Psoas muscle (tissue), 8 donors: ENCODE results near the gene COL27A1. TPM values are rescaled to one million over a fixed set of nuclear protein-coding genes. Genes with fewer than 3 reads are reported as not detected.

Experiments
- ATAC-seq, 4 donors: fragments of 200-7000 bp; cut with Tn5 transposase; one replicate each; pipeline ENCODE4 v1.9.1; 2020; ENCODE audit warnings: moderate library complexity in 3 of 4, mild to moderate bottlenecking in 2 of 4
- DNase-seq, 2 donors: peaks; one replicate each; pipeline ENCODE4 v3.0.0-alpha.2; 2020
- H3K27ac ChIP-seq: fragments of 200-600 bp; one replicate; pipeline ENCODE4 v1.8.0; 2022
- H3K27me3 ChIP-seq, 3 donors: fragments of 200-600 bp in 1 of 3; one replicate each; pipeline versions ENCODE4 v1.6.1 to v1.8.0; 2013 to 2022; ENCODE audit warnings: low read length in 2 of 3, mild to moderate bottlenecking in 2 of 3, moderate library complexity in 1 of 3; ENCODE audit not compliant: insufficient read depth in 3 of 3
- H3K36me3 ChIP-seq, 2 donors: fragments of 200-600 bp in 1 of 2; one replicate each; pipeline versions ENCODE4 v1.6.1 to v1.8.0; 2013 to 2022; ENCODE audit warnings: low read depth in 1 of 2, mild to moderate bottlenecking in 1 of 2, moderate library complexity in 1 of 2; ENCODE audit not compliant: insufficient read depth in 1 of 2
- H3K4me1 ChIP-seq: fragments of 200-600 bp; one replicate; pipeline ENCODE4 v1.8.0; 2022
- H3K4me3 ChIP-seq: fragments of 200-600 bp; one replicate; pipeline ENCODE4 v1.8.0; 2022; ENCODE audit warnings: mild to moderate bottlenecking
- H3K9me3 ChIP-seq: fragments of 200-600 bp; one replicate; pipeline ENCODE4 v1.8.0; 2022
- CTCF ChIP-seq: fragments of 200-600 bp; IDR thresholded peaks from one replicate; pipeline ENCODE4 v1.8.0; 2022; ENCODE audit warnings: antibody characterized with exemption
- WGBS, 3 donors: extraction: QIAGEN DNeasy Blood & Tissue Kit; methylation state at CpG; one replicate each; pipeline versions ENCODE4 v1.1.6 to v1.1.7; 2013; 5-methylcytosine and 5-hydroxymethylcytosine counted together
- intact Hi-C, 2 donors: fragments of 100-400 bp; cut with DNase I; formaldehyde crosslinking; loops; one replicate each; pipeline versions ENCODE4 v1.11.0 to v1.14.2; 2022
- polyA plus RNA-seq, 3 donors: library from polyadenylated mRNA; stranded (reverse); fragments of 200-250 nt; gene quantifications; one replicate each; pipeline ENCODE4 v1.2.3, GENCODE V29; 2013
- total RNA-seq, 4 donors: library from RNA; stranded (reverse); fragmentation: NEBNext Ultra II Directional in 2 of 4; extraction: Animal tissue kit (Norgen Biotek cat#: 25700) in 2 of 4; gene quantifications; one replicate each; pipeline versions ENCODE4 v1.2.1 to v1.2.4, GENCODE V29; 2021 to 2023
- donor health status: healthy with polysubstance abuse.
- donor health status: DM: no; HTN: no; CAD: no; lungs with moderate emphysema.
- donor health status: Bipolar disorder and iron deficiency.
- donor health status: healthy.
- donor health status: DM: yes; HTN: yes; CAD: no.
- donor health status: DM: no; HTN: no; CAD: no.
- donor health status: DM: no; HTN: no; CAD: no.
- donor health status: DM: yes; HTN: yes; CAD: no.

COL27A1 gene
- total and polyA plus RNA-seq, 7 donors: 1.1 to 8.5 (median 3.9) TPM

GRCh38 chr9:114261026-114261425 lies 105.7 kb downstream of the COL27A1 start:
- Histone ChIP-seq H3K4me1 (peaks cover 7% of the 10 kb centered on the region), H3K4me3 (no peak overlapping the region), H3K36me3 (no peaks in the 10 kb centered on the region), H3K9me3 (no peaks in the 10 kb centered on the region), H3K27me3 (no peaks in the 10 kb centered on the region), H3K27ac (no peak overlapping the region)
- DNase-seq: no peak
- intact Hi-C loops: no loop called here
- TF ChIP-seq CTCF: no peak
- ATAC-seq: no peak
- 86 to 95% (median 94%) methylated on average over 10 of the region's 10 CpGs for WGBS, 3 donors

- Histone ChIP-seq H3K9me3 (no peaks in the 10 kb centered on the region), H3K4me3 (no peak overlapping the region), H3K27ac (no peak overlapping the region), H3K4me1 (peaks cover 7% of the 10 kb centered on the region), H3K27me3 (no peaks in the 10 kb centered on the region), H3K36me3 (no peaks in the 10 kb centered on the region)
- 42 to 58% (median 43%) methylated on average over 9 of the region's 9 CpGs for WGBS, 3 donors
- intact Hi-C loops: no loop called here
- ATAC-seq (peak; percentile 70 to 95 (median 86)), DNase-seq (peak in 1 of 2 donors; percentile 81)
- no peak for TF ChIP-seq CTCF
Observed at GRCh38 chr9:114261987-114262386, 106.7 kb downstream of the COL27A1 start.

GRCh38 chr9:114263853-114264510 lies 108.6 kb downstream of the COL27A1 start:
- intact Hi-C loops: no loop called here
- peak in 3 of 4 donors; percentile 26 to 52 (median 35) for ATAC-seq

GRCh38 chr9:114264806-114265550 lies 109.6 kb downstream of the COL27A1 start:
- Histone ChIP-seq H3K4me1 (peaks cover 7% of the 10 kb centered on the region), H3K9me3 (no peaks in the 10 kb centered on the region), H3K27me3 (no peaks in the 10 kb centered on the region), H3K27ac (no peak overlapping the region), H3K36me3 (no peaks in the 10 kb centered on the region), H3K4me3 (no peak overlapping the region)
- no peak for DNase-seq
- intact Hi-C loops: no loop called here
- ATAC-seq: no peak
- WGBS, 3 donors: 91 to 95% (median 93%) methylated on average over 15 of the region's 15 CpGs
- TF ChIP-seq CTCF: no peak

More at GRCh38 chr9:114263853-114264510, 108.6 kb downstream of the COL27A1 start:
- 73% methylated on average over 20 to 21 of the region's 21 CpGs for WGBS, 3 donors
- Histone ChIP-seq H3K4me3 (no peak overlapping the region), H3K27me3 (no peaks in the 10 kb centered on the region), H3K36me3 (no peaks in the 10 kb centered on the region), H3K9me3 (no peaks in the 10 kb centered on the region), H3K27ac (no peak overlapping the region), H3K4me1 (peaks cover 7% of the 10 kb centered on the region)
- TF ChIP-seq CTCF: no peak
- DNase-seq: no peak
